RPMI7951 (cell line): Measurements from ENCODE around the gene AVEN. TPM values are rescaled to one million over a fixed set of nuclear protein-coding genes. Genes with fewer than 3 reads are reported as not detected.
A peak's percentile ranks its signal among the peaks of the same experiment; 100 is the strongest.
"Not testable (repeated sequence)": the region's sequence is repeated elsewhere in the genome, so short reads cannot be mapped to it uniquely, and the experiment has no call there.

ENCODE experiments used
- DNase-seq: peaks from one replicate; pipeline ENCODE4 v3.0.0-alpha.2; 2012; ENCODE audit warnings: low read depth
- total RNA-seq: library from RNA; depleted of rRNA; stranded (reverse); fragments of >200 nt; shearing (Covaris generic); gene quantifications from 2 replicates; pipeline ENCODE4 v1.2.3, GENCODE V29; 2014; rRNA removed

Gene AVEN
- total RNA-seq, 1 experiment from 2014 or later = 21.5 TPM

DNA sequence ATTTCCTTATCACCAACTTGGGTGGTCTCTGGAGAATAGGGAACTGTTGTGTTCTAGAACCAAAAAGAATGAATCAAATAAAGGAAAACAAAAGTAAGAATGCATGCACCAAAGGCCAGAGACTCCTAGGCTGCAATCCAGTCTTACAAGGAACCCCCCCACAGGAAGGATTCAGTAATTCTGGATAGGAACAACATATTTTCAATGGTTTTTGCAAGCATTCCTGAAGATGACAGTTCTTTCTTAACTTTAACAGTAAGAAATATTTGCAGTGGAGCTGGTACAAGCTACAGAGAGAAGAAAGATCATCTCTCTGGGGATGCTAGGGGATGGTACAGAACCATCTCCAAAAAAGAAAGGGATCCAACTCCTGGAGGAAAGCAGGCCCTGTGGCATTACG lies 186.9 kb downstream of the AVEN start:
- DNase-seq = no peak

DNA sequence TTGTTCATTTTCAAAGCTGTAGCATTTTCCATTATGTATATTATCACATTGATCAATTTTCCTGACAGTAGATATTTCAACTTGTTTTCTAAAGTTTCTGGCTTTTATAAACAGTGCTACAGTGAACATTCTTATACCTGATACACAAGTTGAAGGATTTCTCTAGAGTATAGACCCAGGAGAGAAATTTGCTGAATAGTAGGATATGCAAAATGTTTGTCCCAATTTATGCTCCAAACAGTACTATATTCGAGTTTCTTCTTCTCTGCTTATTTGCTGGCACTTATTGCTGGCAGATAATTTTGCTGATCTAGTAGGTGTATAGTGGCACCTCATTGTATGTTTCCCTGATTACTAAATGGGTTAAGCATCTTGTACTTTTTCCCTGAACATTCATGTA lies 187.9 kb downstream of the AVEN start:
- no peak for DNase-seq

DNA sequence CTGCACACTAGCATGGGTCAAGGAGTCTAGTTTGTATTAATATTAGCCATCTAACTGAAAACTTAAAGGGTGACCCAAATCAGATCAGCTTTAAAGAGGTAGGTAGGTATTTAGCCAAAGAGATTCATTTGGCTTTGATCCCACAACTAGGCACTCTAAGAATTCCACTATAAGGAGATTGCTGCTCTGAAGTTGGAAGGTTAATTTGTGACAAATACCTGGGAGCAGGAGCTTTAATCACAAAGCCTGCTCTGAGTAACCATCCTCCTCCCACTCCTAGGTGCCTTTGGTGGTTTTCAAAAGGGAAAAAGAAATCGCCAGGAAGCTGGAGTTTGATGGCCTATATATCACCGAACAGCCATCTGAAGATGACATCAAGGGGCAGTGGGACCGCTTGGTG lies 191.0 kb downstream of the AVEN start:
- DNase-seq = no peak

DNA sequence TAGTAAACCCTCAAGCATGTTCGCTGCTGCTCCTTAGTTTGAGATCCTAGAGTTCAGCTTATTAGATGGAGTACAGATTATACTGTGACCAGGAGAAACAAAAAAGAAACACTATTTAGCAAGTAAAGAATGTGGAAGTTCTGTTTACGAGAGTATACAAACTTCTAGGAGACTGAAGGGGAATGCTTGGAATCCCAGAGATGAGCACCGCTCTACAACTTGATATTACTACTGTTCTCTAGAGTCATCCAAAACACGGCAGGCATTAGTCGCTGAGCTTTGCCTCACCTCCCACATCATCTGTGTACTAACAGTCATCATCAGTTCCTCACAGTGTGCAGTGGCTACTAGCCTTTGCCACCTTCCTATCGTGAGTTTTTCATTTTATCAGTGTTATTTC lies 192.1 kb downstream of the AVEN start:
- DNase-seq = no peak

DNA sequence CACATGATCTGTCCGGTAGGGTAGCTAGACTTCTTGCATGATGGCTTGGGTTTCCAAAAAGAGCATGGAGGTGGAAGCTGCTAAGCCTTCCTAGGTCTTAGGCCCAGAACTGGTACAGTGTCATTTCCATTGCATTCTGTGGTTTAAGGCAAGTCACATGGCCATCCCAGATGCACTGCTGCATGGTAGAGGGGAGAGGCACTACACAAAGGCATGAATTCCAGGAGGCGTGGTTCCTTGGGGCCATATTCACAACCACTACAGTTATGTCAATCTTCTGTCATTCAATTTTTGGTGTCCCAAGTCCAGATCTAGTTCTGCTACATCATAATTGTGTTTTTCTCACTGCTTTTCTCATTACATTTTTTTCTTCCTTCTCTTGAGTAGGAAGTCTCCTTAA lies 192.9 kb downstream of the AVEN start:
- peak; percentile 23 for DNase-seq

DNA sequence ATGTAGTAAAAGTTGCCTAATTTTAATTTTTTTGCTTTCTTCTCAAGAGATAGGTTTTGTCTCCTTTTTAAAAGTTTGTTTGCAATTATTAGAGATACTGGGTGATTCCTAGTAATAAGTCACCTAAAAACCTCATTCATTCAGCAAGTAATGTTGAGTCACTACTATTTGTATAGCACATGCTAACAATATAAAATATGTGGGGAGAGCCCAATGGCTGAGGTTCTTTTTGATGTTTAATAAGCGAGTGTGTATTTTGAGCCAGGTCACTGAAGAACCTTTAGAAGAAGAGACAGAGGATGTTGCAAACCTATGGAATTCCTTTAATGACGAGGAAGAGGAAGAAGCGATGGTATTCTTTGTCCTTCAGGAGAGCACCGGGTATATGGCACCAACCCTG lies 194.4 kb downstream of the AVEN start:
- DNase-seq = no peak

DNA sequence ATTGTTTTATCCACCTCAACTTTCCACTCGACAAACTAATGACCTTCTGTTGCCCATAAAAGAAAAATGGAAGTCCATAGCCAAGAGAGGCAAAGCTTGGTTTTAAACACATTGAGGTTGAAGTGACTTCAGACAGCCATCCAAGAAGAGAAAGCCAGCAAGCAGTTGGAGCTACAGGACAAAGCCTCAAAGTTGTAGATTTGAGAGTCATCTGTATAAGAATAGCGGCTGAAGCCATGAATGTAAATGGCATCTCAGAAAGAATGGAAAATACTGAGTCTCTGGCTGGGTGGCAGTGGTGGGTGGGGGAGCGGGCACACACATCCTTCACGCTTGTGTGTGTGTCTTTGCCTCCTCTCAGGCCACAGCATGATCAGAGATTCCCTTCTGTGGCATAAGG lies 194.8 kb downstream of the AVEN start:
- no peak for DNase-seq

DNA sequence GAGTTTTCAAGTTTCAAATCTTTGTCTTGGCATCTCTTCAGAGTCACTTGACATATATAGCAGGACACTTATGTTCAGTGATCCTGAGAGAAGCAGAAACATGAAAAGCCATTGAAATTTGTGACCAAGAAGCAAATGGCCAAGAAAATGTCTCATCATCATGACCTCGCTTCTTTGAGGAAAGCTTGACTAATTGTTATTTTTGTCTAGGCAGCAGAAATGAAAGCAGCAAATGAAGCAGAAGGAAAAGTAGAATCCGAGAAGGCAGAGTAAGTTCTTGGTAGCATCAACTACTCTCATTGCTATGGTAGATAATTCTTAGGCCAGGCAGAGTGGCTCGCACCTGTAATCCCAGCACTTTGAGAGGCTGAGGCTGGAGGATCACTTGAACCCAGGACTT lies 198.4 kb downstream of the AVEN start:
- no peak for DNase-seq

DNA sequence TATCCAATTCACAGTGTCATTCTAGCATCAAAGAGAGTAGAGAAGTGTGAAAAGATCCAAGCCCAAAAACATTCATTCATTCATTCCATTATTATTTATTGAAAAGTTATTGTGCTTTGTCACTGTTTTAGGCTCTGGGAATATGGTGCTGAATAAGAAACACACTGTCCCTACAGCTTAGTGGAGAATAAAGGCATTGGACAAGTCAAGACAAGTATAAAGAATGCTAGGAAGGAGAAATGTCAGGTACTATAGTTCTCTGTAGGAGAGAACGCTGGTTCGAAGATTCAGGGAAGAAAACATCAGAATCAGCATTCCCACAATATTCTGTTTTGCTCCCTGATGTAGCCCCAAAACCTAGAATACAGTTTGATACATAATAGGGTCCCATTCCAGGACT lies 199.5 kb downstream of the AVEN start:
- no peak for DNase-seq

DNA sequence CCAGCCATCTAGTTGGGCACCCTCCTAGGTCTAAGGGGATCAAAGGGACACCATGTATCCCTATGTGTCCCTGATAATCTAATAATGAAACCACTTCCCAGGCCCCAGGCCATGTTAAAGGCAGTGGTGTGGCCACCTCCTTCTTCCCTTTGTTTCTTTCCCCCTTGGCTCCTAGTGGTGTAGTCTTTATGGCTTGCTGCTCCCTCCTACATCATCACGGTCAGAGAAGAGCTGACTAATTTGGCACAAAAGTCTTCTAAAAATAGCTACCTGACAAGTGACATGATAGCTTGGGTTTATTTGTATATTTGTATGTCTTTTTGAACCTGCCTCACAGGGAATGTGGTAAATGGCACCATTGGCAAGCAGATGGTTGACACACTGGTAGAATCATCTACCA lies 201.7 kb downstream of the AVEN start:
- DNase-seq = no peak

DNA sequence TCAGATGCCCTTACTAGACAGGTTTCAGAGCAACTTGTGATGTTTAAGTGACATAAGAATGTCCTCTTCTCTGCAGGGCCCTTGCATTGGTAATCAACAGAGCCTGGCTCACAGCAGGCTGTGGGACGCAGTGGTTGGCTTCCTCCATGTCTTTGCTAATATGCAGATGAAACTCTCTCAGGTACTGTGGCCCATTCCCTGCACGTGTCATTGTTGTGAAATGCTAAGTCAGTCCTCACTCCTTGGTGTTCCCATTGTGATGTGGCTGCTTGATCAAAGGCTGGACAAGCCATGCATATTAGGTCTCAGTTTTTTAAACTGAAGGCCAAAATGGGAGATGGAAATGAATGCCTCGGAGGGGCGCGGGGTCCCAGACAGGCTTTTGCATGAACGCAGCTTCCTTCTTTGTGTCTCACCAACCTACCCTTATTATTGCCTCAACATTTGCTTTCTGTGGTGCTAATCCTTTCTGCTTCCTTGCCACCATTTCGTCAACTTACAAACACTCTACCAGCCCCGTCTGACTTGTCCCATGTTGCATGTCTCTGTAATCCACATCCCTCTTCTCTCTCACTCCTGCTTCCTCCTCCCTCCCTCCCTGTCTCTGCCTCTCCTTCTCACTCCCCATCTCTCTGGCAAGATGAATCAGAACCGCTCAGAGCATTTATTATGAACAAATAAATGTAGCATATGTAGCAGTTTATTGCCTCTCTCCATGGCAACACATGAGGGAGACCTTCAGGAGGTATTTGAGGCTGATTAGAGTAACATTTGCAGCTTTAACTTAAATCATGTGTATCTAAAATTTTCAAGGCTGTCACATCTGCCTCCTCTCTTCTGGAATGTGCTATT lies 203.9 kb downstream of the AVEN start:
- no peak for DNase-seq

- DNase-seq = peak; percentile 46
Measured at GRCh38 chr15:33831646-33832045, 207.4 kb downstream of the AVEN start.

- no peak for DNase-seq
Measured at GRCh38 chr15:33830351-33830750, 208.7 kb downstream of the AVEN start.

DNA sequence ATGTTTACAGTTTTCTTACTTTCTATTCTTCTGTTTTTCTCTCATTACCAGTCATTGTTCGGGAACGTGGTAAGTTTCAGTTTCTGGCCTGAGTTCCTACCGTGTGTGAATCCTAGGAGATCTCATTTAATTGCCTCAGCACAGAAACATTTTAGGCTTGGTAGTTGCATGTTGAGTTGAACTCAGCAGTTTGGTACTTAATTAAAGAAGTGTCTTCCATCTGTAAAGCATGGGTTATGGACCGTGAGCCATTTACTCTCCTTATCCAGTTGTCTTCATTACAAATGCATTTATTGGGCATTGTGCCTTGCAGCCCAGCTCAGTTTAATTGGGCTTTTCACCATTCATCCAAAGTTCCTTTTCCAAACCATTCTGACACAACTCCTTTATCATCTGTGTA lies 212.8 kb downstream of the AVEN start:
- DNase-seq = no peak

- no peak for DNase-seq
Measured at GRCh38 chr15:33825453-33825852, 213.6 kb downstream of the AVEN start.

DNA sequence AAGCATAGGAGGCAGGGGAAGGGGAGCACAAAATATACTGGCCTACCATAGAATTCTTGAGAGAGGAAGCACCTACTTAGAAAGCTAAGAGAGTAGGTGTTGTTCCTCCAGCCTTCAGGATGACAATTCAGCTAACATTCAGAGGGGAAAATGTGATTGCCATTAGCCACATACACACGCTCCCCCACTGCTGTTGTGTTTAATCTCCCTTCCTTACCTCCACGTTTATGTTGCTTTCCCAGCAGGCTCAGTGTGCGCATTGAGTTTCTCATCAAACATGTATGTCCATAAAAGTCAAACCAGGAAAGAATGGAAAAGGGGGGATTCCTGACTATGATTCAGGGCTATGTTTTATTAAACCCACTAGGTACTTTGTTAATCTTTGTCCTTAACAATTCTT lies 215.9 kb downstream of the AVEN start:
- DNase-seq = no peak

- DNase-seq = no peak
Measured at GRCh38 chr15:33822479-33822878, 216.5 kb downstream of the AVEN start.

DNA sequence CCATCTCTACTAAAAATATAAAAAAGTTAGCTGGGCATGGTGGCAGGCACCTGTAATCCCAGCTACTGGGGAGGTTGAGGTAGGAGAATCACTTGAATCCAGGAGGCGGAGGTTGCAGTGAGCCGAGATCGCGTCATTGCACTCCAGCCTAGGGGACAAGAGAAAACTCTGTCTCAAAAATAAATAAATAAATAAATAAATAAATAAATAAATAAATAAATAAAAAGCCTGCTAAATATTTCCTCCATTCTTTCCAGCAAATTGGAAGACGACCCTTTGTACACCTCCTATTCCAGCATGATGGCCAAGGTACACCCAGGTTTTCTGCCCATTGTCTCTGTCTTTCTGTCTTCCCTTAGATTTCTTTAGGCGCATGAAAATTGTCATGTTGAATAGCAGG lies 219.5 kb downstream of the AVEN start:
- DNase-seq = not testable (repeated sequence)

Other genes starting within 250 kb of the AVEN start
- not detected in 2 replicates for gene CHRM5, start 70.7 kb downstream of the AVEN start, total RNA-seq
- gene EMC7, start 62.7 kb upstream of the AVEN start, total RNA-seq = 55.7 and 68.5 TPM in 2 replicates
- 1.5 and 2.5 TPM in 2 replicates for gene PGBD4, start 62.9 kb upstream of the AVEN start, total RNA-seq
- gene KATNBL1, start 170.9 kb upstream of the AVEN start, total RNA-seq = 49.4 and 57.8 TPM in 2 replicates
- gene EMC4, start 185.8 kb upstream of the AVEN start, total RNA-seq = 238 and 265 TPM in 2 replicates